Spleen (tissue), 7 donors: ENCODE results near the gene CKAP2L.

Experiments used
- POLR2A ChIP-seq, 3 donors: fragments of 450-650 bp; IDR thresholded peaks; one replicate each; pipeline ENCODE4 v1.5.1; 2017; ENCODE audit warnings: antibody characterized with exemption in 3 of 3, mild to moderate bottlenecking in 1 of 3
- TF ChIP-seq, protein P1 (sequence below), 11 experiments: fragments of 200-600 bp in 7 of 11; fragments of 450-650 bp in 4 of 11; sonication (generic) in 4 of 11; IDR thresholded peaks in 8 of 11; conservative IDR thresholded peaks in 3 of 11; 1 replicate in 7 of 11; 2 replicates in 4 of 11; pipeline versions ENCODE4 v1.4.0 to v1.8.0; 2016 to 2021; ENCODE audit warnings: antibody characterized with exemption in 11 of 11, inconsistent platforms in 4 of 11, mild to moderate bottlenecking in 1 of 11
- donor health status: DM: no; HTN: no; CAD: no; lungs with moderate emphysema.
- donor health status: DM: no; HTN: no; CAD: no.
- donor health status: DM: no; HTN: no; CAD: no.

DNA sequence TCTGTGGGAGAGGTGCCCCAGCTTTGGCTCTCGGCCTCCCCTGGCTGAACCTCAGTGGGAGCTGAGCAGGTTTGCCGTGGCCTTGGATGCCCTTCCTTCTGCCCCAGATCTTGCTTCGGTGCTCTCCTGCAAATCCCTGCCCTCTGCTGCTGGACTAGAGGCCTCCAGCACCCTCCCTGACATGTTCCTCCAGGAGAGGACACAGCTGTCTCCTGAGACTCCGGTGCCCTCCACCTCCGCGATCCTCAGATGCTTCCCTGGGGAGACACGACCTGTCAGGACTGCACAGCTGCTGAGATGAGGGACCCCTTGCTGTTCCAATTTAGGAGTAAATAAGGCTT, 50.9 kb downstream of the CKAP2L start:
- TF ChIP-seq, protein P1, sequence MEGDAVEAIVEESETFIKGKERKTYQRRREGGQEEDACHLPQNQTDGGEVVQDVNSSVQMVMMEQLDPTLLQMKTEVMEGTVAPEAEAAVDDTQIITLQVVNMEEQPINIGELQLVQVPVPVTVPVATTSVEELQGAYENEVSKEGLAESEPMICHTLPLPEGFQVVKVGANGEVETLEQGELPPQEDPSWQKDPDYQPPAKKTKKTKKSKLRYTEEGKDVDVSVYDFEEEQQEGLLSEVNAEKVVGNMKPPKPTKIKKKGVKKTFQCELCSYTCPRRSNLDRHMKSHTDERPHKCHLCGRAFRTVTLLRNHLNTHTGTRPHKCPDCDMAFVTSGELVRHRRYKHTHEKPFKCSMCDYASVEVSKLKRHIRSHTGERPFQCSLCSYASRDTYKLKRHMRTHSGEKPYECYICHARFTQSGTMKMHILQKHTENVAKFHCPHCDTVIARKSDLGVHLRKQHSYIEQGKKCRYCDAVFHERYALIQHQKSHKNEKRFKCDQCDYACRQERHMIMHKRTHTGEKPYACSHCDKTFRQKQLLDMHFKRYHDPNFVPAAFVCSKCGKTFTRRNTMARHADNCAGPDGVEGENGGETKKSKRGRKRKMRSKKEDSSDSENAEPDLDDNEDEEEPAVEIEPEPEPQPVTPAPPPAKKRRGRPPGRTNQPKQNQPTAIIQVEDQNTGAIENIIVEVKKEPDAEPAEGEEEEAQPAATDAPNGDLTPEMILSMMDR (IDR thresholded peaks at IDR 0.05 in 8 of 11, conservative IDR thresholded peaks at IDR 0.05 in 3 of 11): no peak
- TF ChIP-seq POLR2A (IDR thresholded peaks at IDR 0.05): no peak
